Epithelial cell of umbilical artery (primary cell): ENCODE measurements around the gene BBS2. TPM values are rescaled to one million over a fixed set of nuclear protein-coding genes. Genes with fewer than 3 reads are reported as not detected.

Experiments
- total RNA-seq: library from RNA; depleted of rRNA; stranded (reverse); fragments of >200 nt; gene quantifications from 2 replicates; pipeline ENCODE4 v1.2.3, GENCODE V29; 2014

Gene BBS2, protein sequence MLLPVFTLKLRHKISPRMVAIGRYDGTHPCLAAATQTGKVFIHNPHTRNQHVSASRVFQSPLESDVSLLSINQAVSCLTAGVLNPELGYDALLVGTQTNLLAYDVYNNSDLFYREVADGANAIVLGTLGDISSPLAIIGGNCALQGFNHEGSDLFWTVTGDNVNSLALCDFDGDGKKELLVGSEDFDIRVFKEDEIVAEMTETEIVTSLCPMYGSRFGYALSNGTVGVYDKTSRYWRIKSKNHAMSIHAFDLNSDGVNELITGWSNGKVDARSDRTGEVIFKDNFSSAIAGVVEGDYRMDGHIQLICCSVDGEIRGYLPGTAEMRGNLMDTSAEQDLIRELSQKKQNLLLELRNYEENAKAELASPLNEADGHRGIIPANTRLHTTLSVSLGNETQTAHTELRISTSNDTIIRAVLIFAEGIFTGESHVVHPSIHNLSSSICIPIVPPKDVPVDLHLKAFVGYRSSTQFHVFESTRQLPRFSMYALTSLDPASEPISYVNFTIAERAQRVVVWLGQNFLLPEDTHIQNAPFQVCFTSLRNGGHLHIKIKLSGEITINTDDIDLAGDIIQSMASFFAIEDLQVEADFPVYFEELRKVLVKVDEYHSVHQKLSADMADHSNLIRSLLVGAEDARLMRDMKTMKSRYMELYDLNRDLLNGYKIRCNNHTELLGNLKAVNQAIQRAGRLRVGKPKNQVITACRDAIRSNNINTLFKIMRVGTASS
- total RNA-seq = 50.0 and 63.5 TPM in 2 replicates

DNA sequence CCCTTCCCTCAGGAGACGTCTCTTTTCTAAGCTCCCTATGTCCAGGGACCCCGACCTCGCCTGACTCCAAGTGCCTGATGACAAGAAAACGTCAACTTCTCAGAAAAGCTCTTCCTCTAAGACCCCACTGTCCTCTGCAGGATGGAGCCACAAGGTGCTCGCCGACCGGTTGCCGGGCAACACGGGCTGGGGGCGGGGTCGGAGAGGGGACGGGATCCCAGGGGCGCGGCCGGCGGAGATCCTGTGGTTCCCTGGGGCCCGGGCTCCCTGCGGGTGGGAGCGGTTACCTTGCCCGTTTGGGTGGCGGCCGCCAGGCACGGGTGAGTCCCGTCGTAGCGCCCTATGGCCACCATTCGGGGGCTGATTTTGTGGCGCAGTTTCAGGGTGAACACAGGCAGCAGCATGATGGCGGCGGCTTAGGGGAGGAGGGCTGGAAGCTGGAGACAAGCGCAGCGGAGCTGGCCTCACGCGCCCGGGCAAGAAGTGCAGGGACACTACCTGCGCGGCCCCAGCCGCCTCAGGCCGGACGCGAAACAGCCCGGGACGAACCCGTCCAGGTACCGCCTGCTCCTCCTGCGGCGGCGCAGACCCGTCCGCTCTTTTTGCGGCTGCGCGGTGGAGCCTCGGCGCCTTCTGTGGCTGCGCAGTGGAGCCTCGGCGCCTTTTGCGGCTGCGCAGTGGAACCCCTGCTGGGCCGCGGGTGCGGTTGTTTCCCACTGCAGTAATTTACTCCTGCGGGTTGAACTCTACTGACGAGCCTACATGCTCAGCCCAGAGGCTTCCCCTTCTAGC is at the start of gene BBS2:
BBS2 (minus strand) TSS at position 566 of the 792 bp plus-strand sequence; CDS start at position 404, 162 bp downstream.

DNA sequence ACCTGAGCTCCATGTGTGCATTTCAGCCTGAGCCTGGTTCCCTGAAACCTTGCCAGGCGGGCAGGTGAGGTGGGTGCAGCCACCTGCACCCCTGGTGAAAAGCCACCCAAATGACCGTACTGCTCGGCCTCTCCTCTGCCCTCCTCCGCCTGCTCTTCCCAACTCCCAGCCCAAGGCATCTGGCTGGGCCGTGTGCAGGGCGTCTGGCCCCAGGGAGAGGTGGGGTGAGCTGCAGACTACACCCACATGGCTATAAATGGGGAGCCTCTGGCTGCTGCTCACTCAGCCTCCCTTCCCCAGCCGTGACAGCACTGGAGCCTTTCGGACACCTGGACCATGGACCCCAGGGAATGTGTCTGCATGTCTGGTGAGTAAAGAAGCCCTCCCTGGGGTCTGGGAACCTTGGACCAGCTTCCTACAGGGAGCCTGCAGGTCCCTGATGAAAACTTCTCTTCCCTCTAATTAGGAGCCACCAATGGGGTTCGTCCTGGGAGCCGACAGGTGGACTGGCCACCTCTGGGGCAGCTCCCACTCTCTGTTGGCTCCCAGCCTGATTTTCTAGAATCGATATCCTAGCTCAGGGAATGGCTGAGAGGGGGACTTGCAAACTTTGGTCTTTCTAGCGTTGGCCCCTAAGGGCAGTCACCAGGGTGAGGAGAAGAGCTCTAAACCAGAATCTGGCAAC is 45.1 kb upstream of the BBS2 start, which contains the start of gene MT4:
MT4 (plus strand) TSS at position 281 of the 685 bp plus-strand sequence; CDS start at position 337, 56 bp downstream.

DNA sequence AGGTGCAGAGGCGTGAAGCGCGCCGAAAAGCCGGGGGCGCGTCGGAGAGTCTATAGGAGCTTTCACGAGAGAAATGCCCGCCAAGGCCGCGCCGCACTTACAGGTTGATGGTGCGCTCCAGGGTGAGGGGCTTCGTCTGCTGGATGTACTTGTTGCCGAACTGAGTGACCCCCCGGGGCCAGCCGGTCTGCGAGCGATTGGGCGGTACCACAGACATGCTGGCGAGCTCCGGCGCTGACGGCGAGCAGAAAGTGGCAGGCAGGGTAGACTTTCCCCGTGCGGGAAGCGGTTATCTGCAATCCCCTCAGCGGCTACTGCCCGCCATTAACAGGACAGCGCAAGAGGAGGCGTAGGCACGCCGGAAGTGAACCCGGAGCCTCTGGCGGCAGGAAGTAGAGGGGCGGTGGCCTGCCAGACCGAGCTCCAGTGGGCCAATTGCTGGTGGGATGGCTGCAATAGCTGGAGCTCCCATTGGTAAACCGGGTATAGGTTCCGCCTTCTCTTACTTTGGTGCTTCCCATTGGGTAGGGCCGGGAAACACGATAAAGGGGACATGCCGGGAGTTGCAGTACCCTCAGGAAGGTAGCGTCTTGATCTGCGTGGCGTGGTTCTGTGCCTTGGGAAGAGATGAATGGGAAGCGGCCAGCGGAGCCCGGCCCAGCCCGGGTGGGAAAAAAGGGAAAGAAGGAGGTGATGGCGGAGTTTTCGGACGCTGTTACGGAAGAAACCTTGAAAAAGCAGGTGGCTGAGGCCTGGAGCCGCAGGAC is 68.7 kb downstream of the BBS2 start, which contains the start of the genes NUDT21 and OGFOD1:
NUDT21 (minus strand) TSS at position 347 of the 767 bp plus-strand sequence; CDS start at position 217, 130 bp downstream.
OGFOD1 (plus strand) TSS at position 569 of the 767 bp plus-strand sequence; CDS start at position 628, 59 bp downstream.

Other genes with a start within 250 kb of the BBS2 start
- gene AMFR, start 94.5 kb downstream of the BBS2 start, total RNA-seq = 177 and 201 TPM in 2 replicates
- gene NUDT21, start 68.7 kb downstream of the BBS2 start, total RNA-seq = 80.6 and 102 TPM in 2 replicates
- 47.1 and 159 TPM in 2 replicates for gene OGFOD1, start 68.5 kb downstream of the BBS2 start, total RNA-seq
- not detected in 2 replicates for gene MT4, start 45.0 kb upstream of the BBS2 start, total RNA-seq
- not detected in 2 replicates for gene MT3, start 69.5 kb upstream of the BBS2 start, total RNA-seq
- gene MT2A, start 88.6 kb upstream of the BBS2 start, total RNA-seq = 12.8 and 46.1 TPM in 2 replicates
- gene MT1E, start 105.8 kb upstream of the BBS2 start, total RNA-seq = 14.1 and 18.5 TPM in 2 replicates
- not detected in 2 replicates for gene MT1M, start 112.6 kb upstream of the BBS2 start, total RNA-seq
- gene MT1A, start 118.6 kb upstream of the BBS2 start, total RNA-seq = 0.97 TPM in 1 of 2 replicates, not detected in the other
- gene MT1B, start 131.9 kb upstream of the BBS2 start, total RNA-seq = not detected in 2 replicates
- gene MT1F, start 137.9 kb upstream of the BBS2 start, total RNA-seq = 0.32 TPM in 1 of 2 replicates, not detected in the other
- not detected in 2 replicates for gene MT1G, start 148.0 kb upstream of the BBS2 start, total RNA-seq
- not detected in 2 replicates for gene MT1H, start 149.8 kb upstream of the BBS2 start, total RNA-seq
- gene MT1X, start 162.4 kb upstream of the BBS2 start, total RNA-seq = 3.0 and 7.1 TPM in 2 replicates
- 74.2 and 87.1 TPM in 2 replicates for gene NUP93, start 210.1 kb upstream of the BBS2 start, total RNA-seq